ENCODE measurements around the gene CACNA1H. TPM values are rescaled to one million over a fixed set of nuclear protein-coding genes. Genes with fewer than 3 reads are reported as not detected.

Gene CACNA1H
- total RNA-seq, 1 donor from 2014 or later: 42.8 TPM

GRCh38 chr16:1260101-1260680, 107.3 kb downstream of the CACNA1H start:
- H3K27me3 Mint-ChIP-seq: peaks cover 20% of the 10 kb centered on the region
- no peak for DNase-seq (ENCODE audit: low spot score, unreplicated experiment)
- TF ChIP-seq CTCF (IDR thresholded peaks at IDR 0.05; ENCODE audit: unreplicated experiment): no peak
- H3K36me3 Mint-ChIP-seq (ENCODE audit: insufficient read depth): no peaks in the 10 kb centered on the region
- no peaks in the 10 kb centered on the region for H3K4me1 Mint-ChIP-seq (ENCODE audit: low read depth)
- H3K4me3 Mint-ChIP-seq (ENCODE audit: low read depth): no peak overlapping the region
- H3K27ac Mint-ChIP-seq: no peak overlapping the region
- no peaks in the 10 kb centered on the region for H3K9me3 Mint-ChIP-seq (ENCODE audit: low read depth)

- H3K4me1 Mint-ChIP-seq (ENCODE audit: low read depth): no peaks in the 10 kb centered on the region
- no peak for DNase-seq (ENCODE audit: low spot score, unreplicated experiment)
- H3K4me3 Mint-ChIP-seq (ENCODE audit: low read depth): no peak overlapping the region
- no peak for TF ChIP-seq CTCF (IDR thresholded peaks at IDR 0.05; ENCODE audit: unreplicated experiment)
- H3K36me3 Mint-ChIP-seq (ENCODE audit: insufficient read depth): no peaks in the 10 kb centered on the region
- H3K27me3 Mint-ChIP-seq: peaks cover 22% of the 10 kb centered on the region
- H3K27ac Mint-ChIP-seq: no peak overlapping the region
- no peaks in the 10 kb centered on the region for H3K9me3 Mint-ChIP-seq (ENCODE audit: low read depth)
Observed at GRCh38 chr16:1261131-1261892, 108.4 kb downstream of the CACNA1H start.

- Mint-ChIP-seq H3K4me3 (ENCODE audit: low read depth) (no peak overlapping the region), H3K36me3 (ENCODE audit: insufficient read depth) (no peaks in the 10 kb centered on the region), H3K27ac (no peak overlapping the region), H3K9me3 (ENCODE audit: low read depth) (no peaks in the 10 kb centered on the region), H3K4me1 (ENCODE audit: low read depth) (no peaks in the 10 kb centered on the region), H3K27me3 (peaks cover 25% of the 10 kb centered on the region)
- TF ChIP-seq CTCF (IDR thresholded peaks at IDR 0.05; ENCODE audit: unreplicated experiment): no peak
- no peak for DNase-seq (ENCODE audit: low spot score, unreplicated experiment)
Observed at GRCh38 chr16:1262210-1262845, 109.4 kb downstream of the CACNA1H start.

- no peak overlapping the region for H3K27ac Mint-ChIP-seq
- H3K9me3 Mint-ChIP-seq (ENCODE audit: low read depth): no peaks in the 10 kb centered on the region
- no peak overlapping the region for H3K4me3 Mint-ChIP-seq (ENCODE audit: low read depth)
- no peaks in the 10 kb centered on the region for H3K4me1 Mint-ChIP-seq (ENCODE audit: low read depth)
- no peak for DNase-seq (ENCODE audit: low spot score, unreplicated experiment)
- H3K36me3 Mint-ChIP-seq (ENCODE audit: insufficient read depth): no peaks in the 10 kb centered on the region
- peaks cover 25% of the 10 kb centered on the region for H3K27me3 Mint-ChIP-seq
- TF ChIP-seq CTCF (IDR thresholded peaks at IDR 0.05; ENCODE audit: unreplicated experiment): no peak
Observed at GRCh38 chr16:1262846-1263221, 109.9 kb downstream of the CACNA1H start.

- H3K27ac Mint-ChIP-seq: no peak overlapping the region
- no peak overlapping the region for H3K4me3 Mint-ChIP-seq (ENCODE audit: low read depth)
- no peaks in the 10 kb centered on the region for H3K9me3 Mint-ChIP-seq (ENCODE audit: low read depth)
- no peak for DNase-seq (ENCODE audit: low spot score, unreplicated experiment)
- H3K4me1 Mint-ChIP-seq (ENCODE audit: low read depth): no peaks in the 10 kb centered on the region
- H3K27me3 Mint-ChIP-seq: peaks cover 25% of the 10 kb centered on the region
- TF ChIP-seq CTCF (IDR thresholded peaks at IDR 0.05; ENCODE audit: unreplicated experiment): no peak
- no peaks in the 10 kb centered on the region for H3K36me3 Mint-ChIP-seq (ENCODE audit: insufficient read depth)
Observed at GRCh38 chr16:1263591-1264344, 110.9 kb downstream of the CACNA1H start.

Measured in progenitor cell of endocrine pancreas (in vitro differentiated cells).